HepG2 (cell line): ENCODE measurements around the gene ABCC3. TPM values are rescaled to one million over a fixed set of nuclear protein-coding genes. Genes with fewer than 3 reads are reported as not detected.

Source experiments
- ATF5 ChIP-seq: sonication (generic); formaldehyde crosslinking; IDR thresholded peaks from 2 replicates; pipeline ENCODE4 v1.4.0; 2020; ENCODE audit warnings: mild to moderate bottlenecking, low read depth, missing genetic modification reagents
- ATF6 ChIP-seq: sonication (generic); formaldehyde crosslinking; conservative IDR thresholded peaks from 2 replicates; pipeline ENCODE4 v1.4.0; 2020; ENCODE audit warnings: missing genetic modification reagents
- CREBL2 ChIP-seq: sonication (generic); formaldehyde crosslinking; IDR thresholded peaks from 2 replicates; pipeline ENCODE4 v1.8.1; 2023; ENCODE audit warnings: missing genetic modification reagents, mild to moderate bottlenecking, borderline replicate concordance
- GLMP ChIP-seq: sonication (generic); formaldehyde crosslinking; IDR thresholded peaks from 2 replicates; pipeline ENCODE4 v1.9.0; 2021; ENCODE audit warnings: missing genetic modification reagents, mild to moderate bottlenecking, borderline replicate concordance
- HMGXB4 ChIP-seq, 2 experiments: sonication (generic) in 1 of 2; formaldehyde crosslinking in 1 of 2; IDR thresholded peaks; 2 replicates each; pipeline versions ENCODE4 v1.4.0 to v1.6.1; 2018 to 2020; ENCODE audit warnings: missing genetic modification reagents in 2 of 2, borderline replicate concordance in 1 of 2, low read depth in 1 of 2, mild to moderate bottlenecking in 1 of 2, missing biosample characterization in 1 of 2
- JARID2 ChIP-seq: sonication (generic); formaldehyde crosslinking; IDR thresholded peaks from 2 replicates; pipeline ENCODE4 v1.8.1; 2023; ENCODE audit warnings: missing genetic modification reagents, inconsistent platforms; ENCODE audit not compliant: insufficient replicate concordance
- SIN3A ChIP-seq: IDR thresholded peaks from 2 replicates; pipeline ENCODE4 v1.6.1; 2011; ENCODE audit warnings: low read depth, mild to moderate bottlenecking, control low read depth, low read length, borderline replicate concordance
- ZEB1 ChIP-seq: IDR thresholded peaks from 2 replicates; pipeline ENCODE4 v1.6.1; 2012; ENCODE audit warnings: mild to moderate bottlenecking, low read depth, inconsistent platforms; ENCODE audit not compliant: insufficient replicate concordance
- ZNF3 ChIP-seq: IDR thresholded peaks from 2 replicates; pipeline ENCODE4 v1.7.0; 2017; ENCODE audit warnings: inconsistent platforms
- ZNF639 ChIP-seq: conservative IDR thresholded peaks from 2 replicates; pipeline ENCODE4 v1.6.1; 2018; ENCODE audit warnings: missing genetic modification reagents
- ZNF770 ChIP-seq: sonication (generic); formaldehyde crosslinking; IDR thresholded peaks from 2 replicates; pipeline ENCODE4 v1.5.0; 2020; ENCODE audit warnings: mild to moderate bottlenecking, missing genetic modification reagents
- ZNF780A ChIP-seq: sonication (generic); formaldehyde crosslinking; IDR thresholded peaks from 2 replicates; pipeline ENCODE4 v1.8.0; 2022; ENCODE audit warnings: mild to moderate bottlenecking, missing genetic modification reagents, moderate library complexity
- polyA plus RNA-seq, 8 experiments: library from polyadenylated mRNA; depleted of rRNA in 3 of 8; stranded (reverse) in 7 of 8; unstranded in 1 of 8; fragments of >200 nt; fragmentation: Illumina TruSeq in 4 of 8; extraction: Trizol in 4 of 8; gene quantifications; 2 replicates each; pipeline versions ENCODE4 v1.2.1 to v1.2.3, GENCODE V29; 2011 to 2016; ENCODE audit warnings: low read depth in 4 of 8, missing spikeins in 1 of 8, mixed read lengths in 1 of 8; ENCODE audit not compliant: insufficient read depth in 1 of 8
- total RNA-seq, 5 experiments: library from RNA; depleted of rRNA; stranded (reverse); fragments of >200 nt; fragmentation: Illumina TruSeq; extraction: Trizol; gene quantifications; 2 replicates each; pipeline ENCODE4 v1.2.3, GENCODE V29; 2016; ENCODE audit warnings: low read depth in 1 of 5

The ABCC3 gene
- total and polyA plus RNA-seq, 2 of the 13 experiments (the other 11 are each of a cell fraction or from before 2014, with no cell fraction given) = 25.2 to 50.7 TPM

- 0 out of 2 replicates have a peak, but pooled peaks have one; percentile 37 for TF ChIP-seq ATF6 (CRISPR knock-in tag)
- peak; percentile 70 for TF ChIP-seq ZEB1
- TF ChIP-seq ATF5 (CRISPR knock-in tag) = no peak
- peak; percentile 86 for TF ChIP-seq SIN3A
- TF ChIP-seq ZNF770 (CRISPR knock-in tag) = peak; percentile 70
- peak; percentile 100 for TF ChIP-seq ZNF639
- no peak for TF ChIP-seq ZNF780A
- 0 out of 2 replicates have a peak, but pooled peaks have one; percentile 38 for TF ChIP-seq ZNF3 (CRISPR knock-in tag)
- no peak for TF ChIP-seq CREBL2 (CRISPR knock-in tag)
- no peak for TF ChIP-seq JARID2
- TF ChIP-seq HMGXB4 (CRISPR knock-in tag; IDR thresholded peaks at IDR 0.05; ENCODE audit: borderline replicate concordance in 1 of 2, low read depth in 1 of 2) = peak; percentile 81 to 93
- TF ChIP-seq GLMP (CRISPR knock-in tag) = no peak
Measured at GRCh38 chr17:50707289-50708049, 72.8 kb downstream of the ABCC3 start, which contains the start of gene ANKRD40 (continued).
